Measurements from ENCODE around the gene PNPLA5. TPM values are rescaled to one million over a fixed set of nuclear protein-coding genes. Genes with fewer than 3 reads are reported as not detected.

The PNPLA5 gene
- total RNA-seq, 1 experiment from 2014 or later, result not detected

DNA sequence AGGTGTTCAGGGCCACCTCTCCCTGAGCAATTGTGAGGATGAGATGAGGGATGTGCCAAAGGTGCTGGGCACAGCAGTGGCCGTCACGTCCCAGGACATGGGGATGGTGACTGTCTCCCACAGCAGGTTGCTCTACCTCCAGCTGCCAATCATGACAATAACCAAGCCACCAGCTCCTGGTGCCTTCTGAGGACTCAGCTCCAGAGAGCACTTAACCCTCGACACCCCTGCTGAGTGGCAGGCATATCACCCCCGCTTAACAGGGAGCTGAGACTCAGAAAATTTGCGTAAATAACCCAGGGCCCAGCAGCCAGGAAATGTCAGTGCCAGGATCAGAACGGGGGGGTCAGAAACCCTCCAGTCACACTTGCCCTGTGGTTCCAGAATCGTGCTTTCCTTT is 8.4 kb upstream of the PNPLA5 start:
- Histone ChIP-seq H3K36me3 (ENCODE audit: control insufficient read depth, insufficient read depth, low read length) (no peaks in the 10 kb centered on the region), H3K9me3 (ENCODE audit: control insufficient read depth, insufficient read depth, low read depth, low read length) (no peaks in the 10 kb centered on the region), H3K4me3 (ENCODE audit: low read depth in 2 of 2, low read length in 2 of 2) (no peak overlapping the region), H3K27ac (ENCODE audit: low read length) (no peak overlapping the region), H3K27me3 (ENCODE audit: control insufficient read depth, insufficient read depth, low read length) (no peaks in the 10 kb centered on the region), H3K4me1 (ENCODE audit: control insufficient read depth, insufficient read depth, low read length) (no peaks in the 10 kb centered on the region)
- ChIA-PET CTCF (no interaction called here), POLR2A (no interaction called here)
- intact Hi-C loops (cut with micrococcal nuclease; ENCODE audit: unreplicated experiment), result no loop called here
- TF ChIP-seq POLR2AphosphoS5 (IDR thresholded peaks at IDR 0.05; ENCODE audit: low read depth, low read length), result no peak
- TF ChIP-seq SIN3A (IDR thresholded peaks at IDR 0.05; ENCODE audit: borderline replicate concordance, insufficient read depth, low read depth, low read length), result no peak
- TF ChIP-seq, protein P1, sequence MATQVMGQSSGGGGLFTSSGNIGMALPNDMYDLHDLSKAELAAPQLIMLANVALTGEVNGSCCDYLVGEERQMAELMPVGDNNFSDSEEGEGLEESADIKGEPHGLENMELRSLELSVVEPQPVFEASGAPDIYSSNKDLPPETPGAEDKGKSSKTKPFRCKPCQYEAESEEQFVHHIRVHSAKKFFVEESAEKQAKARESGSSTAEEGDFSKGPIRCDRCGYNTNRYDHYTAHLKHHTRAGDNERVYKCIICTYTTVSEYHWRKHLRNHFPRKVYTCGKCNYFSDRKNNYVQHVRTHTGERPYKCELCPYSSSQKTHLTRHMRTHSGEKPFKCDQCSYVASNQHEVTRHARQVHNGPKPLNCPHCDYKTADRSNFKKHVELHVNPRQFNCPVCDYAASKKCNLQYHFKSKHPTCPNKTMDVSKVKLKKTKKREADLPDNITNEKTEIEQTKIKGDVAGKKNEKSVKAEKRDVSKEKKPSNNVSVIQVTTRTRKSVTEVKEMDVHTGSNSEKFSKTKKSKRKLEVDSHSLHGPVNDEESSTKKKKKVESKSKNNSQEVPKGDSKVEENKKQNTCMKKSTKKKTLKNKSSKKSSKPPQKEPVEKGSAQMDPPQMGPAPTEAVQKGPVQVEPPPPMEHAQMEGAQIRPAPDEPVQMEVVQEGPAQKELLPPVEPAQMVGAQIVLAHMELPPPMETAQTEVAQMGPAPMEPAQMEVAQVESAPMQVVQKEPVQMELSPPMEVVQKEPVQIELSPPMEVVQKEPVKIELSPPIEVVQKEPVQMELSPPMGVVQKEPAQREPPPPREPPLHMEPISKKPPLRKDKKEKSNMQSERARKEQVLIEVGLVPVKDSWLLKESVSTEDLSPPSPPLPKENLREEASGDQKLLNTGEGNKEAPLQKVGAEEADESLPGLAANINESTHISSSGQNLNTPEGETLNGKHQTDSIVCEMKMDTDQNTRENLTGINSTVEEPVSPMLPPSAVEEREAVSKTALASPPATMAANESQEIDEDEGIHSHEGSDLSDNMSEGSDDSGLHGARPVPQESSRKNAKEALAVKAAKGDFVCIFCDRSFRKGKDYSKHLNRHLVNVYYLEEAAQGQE (IDR thresholded peaks at IDR 0.05; ENCODE audit: insufficient read depth in 1 of 2, low read depth in 2 of 2, low read length in 1 of 2), result no peak
- TF ChIP-seq, protein P2, sequence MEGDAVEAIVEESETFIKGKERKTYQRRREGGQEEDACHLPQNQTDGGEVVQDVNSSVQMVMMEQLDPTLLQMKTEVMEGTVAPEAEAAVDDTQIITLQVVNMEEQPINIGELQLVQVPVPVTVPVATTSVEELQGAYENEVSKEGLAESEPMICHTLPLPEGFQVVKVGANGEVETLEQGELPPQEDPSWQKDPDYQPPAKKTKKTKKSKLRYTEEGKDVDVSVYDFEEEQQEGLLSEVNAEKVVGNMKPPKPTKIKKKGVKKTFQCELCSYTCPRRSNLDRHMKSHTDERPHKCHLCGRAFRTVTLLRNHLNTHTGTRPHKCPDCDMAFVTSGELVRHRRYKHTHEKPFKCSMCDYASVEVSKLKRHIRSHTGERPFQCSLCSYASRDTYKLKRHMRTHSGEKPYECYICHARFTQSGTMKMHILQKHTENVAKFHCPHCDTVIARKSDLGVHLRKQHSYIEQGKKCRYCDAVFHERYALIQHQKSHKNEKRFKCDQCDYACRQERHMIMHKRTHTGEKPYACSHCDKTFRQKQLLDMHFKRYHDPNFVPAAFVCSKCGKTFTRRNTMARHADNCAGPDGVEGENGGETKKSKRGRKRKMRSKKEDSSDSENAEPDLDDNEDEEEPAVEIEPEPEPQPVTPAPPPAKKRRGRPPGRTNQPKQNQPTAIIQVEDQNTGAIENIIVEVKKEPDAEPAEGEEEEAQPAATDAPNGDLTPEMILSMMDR (IDR thresholded peaks at IDR 0.05), result no peak
- no peak for TF ChIP-seq TCF7L2 (IDR thresholded peaks at IDR 0.05; ENCODE audit: low read depth, low read length)
- DNase-seq (ENCODE audit: low read depth, low spot score) (no peak), ATAC-seq (no peak)
- no TSS peak for BruUV-seq (replicated peaks)
- in situ Hi-C loops (cut with HindIII; ENCODE audit: low pct_unique_long_range_greater_than_20kb, low sequenced_read_pairs), result no loop called here

DNA sequence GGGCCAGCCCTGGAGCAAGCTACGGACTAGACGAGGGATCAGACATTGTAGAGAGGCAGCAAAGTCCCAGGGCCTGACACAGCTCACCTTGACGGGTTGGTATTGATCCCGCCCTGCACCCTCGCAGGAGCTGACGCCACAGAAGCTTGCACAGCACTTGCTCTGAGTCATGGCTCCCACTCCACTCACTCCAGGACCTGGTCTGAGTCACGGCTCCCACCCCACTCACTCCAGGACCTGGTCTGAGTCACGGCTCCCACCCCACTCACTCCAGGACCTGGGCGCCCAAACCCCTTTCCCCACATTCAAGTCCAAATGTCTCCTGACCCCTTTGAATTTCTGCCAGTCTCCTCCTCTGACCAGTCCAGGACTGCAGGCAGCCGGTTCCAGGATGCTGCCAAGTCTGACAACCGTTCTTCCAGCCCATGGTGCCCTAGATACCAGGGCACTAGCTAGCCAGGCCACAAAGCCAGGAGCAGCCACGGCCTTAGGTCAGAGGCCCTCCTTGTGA is 6.0 kb upstream of the PNPLA5 start:
- no peaks in the 10 kb centered on the region for H3K27me3 ChIP-seq (ENCODE audit: control insufficient read depth, insufficient read depth, low read length)
- CTCF ChIA-PET, result interaction anchor here (1.4 kb wide), 1 partner anchor 13 kb away, joined by 3 read pairs; no protein-coding TSS in a partner anchor
- no peaks in the 10 kb centered on the region for H3K4me1 ChIP-seq (ENCODE audit: control insufficient read depth, insufficient read depth, low read length)
- POLR2A ChIA-PET, result no interaction called here
- no peaks in the 10 kb centered on the region for H3K36me3 ChIP-seq (ENCODE audit: control insufficient read depth, insufficient read depth, low read length)
- intact Hi-C loops (cut with micrococcal nuclease; ENCODE audit: unreplicated experiment), result no loop called here
- ATAC-seq, result peak; percentile 38
- no peak overlapping the region for H3K27ac ChIP-seq (ENCODE audit: low read length)
- no peak overlapping the region for H3K4me3 ChIP-seq (ENCODE audit: low read depth in 2 of 2, low read length in 2 of 2)
- TF ChIP-seq, protein P1 (IDR thresholded peaks at IDR 0.05; ENCODE audit: insufficient read depth in 1 of 2, low read depth in 2 of 2, low read length in 1 of 2), result no peak
- TF ChIP-seq SIN3A (IDR thresholded peaks at IDR 0.05; ENCODE audit: borderline replicate concordance, insufficient read depth, low read depth, low read length) (no peak), TCF7L2 (IDR thresholded peaks at IDR 0.05; ENCODE audit: low read depth, low read length) (no peak), POLR2AphosphoS5 (IDR thresholded peaks at IDR 0.05; ENCODE audit: low read depth, low read length) (no peak)
- TF ChIP-seq, protein P2 (IDR thresholded peaks at IDR 0.05), result no peak
- no peak for DNase-seq (ENCODE audit: low read depth, low spot score)
- in situ Hi-C loops (cut with HindIII; ENCODE audit: low pct_unique_long_range_greater_than_20kb, low sequenced_read_pairs), result no loop called here
- BruUV-seq (replicated peaks), result no TSS peak
- H3K9me3 ChIP-seq (ENCODE audit: control insufficient read depth, insufficient read depth, low read depth, low read length), result no peaks in the 10 kb centered on the region

All from Panc1 (cell line).